ENCODE data around the gene MIPOL1. TPM values are rescaled to one million over a fixed set of nuclear protein-coding genes. Genes with fewer than 3 reads are reported as not detected.
"Not testable (repeated sequence)": the region's sequence is repeated elsewhere in the genome, so short reads cannot be mapped to it uniquely, and the experiment has no call there.

The MIPOL1 gene
- total RNA-seq, 2 experiments from 2014 or later: not detected

DNA sequence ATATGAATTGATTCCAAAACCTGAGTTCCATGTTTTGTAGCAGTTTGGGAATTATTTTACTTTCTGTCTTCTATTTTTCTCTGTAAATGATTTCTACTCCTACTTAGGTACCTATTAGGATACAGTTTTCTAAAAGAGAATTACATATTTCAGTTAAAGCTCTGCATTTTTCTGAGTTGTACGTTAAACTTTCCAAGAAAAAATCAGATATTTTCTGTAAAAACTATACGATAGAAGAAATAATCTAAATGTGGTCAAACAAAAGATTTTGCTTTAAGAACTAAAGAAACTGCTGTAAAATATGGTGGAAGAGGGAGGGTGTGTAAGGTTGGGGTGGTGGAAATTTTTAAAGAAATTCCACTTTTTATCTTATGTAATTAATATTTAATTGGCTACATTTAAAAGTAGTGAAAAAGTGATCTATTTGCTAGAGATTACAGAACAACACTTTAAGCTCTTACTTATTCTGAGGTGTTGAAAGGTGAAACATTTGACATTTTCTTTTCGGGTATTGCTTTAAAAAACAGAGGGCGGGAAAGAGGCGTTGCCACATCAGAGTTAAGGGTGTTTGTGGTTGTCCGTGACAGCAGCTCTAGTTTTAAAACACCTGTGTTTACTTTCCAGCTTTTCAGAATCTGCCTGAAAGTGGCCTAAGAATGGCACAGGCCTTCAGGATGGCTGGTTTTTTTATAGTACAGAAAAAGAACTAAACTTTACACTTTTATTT is 187.3 kb downstream of the MIPOL1 start:
- no TSS peak for BruUV-seq (replicated peaks)
- no peaks in the 10 kb centered on the region for H4K20me1 ChIP-seq (ENCODE audit: insufficient read depth, low read length)

DNA sequence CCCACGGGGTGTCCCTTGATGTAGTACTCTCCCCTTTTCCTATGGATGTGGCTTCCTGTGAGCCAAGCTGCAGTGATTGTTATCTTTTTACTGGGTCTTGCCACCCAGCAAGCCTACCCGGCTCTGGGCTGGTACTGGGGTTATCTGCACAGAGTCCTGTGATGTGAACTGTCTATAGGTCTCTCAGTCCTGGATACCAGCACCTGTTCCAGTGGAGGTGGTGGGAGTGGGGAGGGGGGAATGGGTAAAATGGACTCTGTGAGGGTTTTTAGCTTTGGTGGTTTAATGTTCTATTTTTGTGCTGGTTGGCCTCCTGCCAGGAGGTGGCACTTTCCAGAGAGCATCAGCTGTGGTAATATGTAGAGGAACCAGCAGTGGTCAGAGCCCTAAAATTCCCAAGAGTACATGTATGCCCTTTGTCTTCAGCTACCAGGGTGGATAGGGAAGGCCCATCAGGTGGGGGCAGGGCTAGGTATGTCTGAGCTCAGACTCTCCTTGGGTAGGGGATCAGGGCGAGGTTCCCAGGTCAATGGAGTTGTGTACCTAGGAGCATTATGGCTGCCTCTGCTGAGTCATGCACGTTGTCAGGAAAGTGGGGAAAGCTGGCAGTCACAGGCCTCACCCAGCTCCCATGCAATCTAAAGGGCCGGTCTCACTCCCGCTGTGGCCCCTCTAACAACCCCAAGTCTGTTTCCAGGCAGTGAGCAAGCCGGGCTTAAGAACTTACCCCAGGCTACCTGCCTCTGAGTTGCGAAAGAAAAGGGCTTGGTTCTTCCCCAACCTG is 199.6 kb downstream of the MIPOL1 start:
- H3K36me3 ChIP-seq (ENCODE audit: insufficient read depth, low read length); intact Hi-C loops (cut with micrococcal nuclease; ENCODE audit: unreplicated experiment); H3K9me3 ChIP-seq (ENCODE audit: low read length); H3K4me3 ChIP-seq (ENCODE audit: low read depth, low read length, poor library complexity, severe bottlenecking); H3K9me2 ChIP-seq (ENCODE audit: insufficient read depth, low read length); H3K4me2 ChIP-seq (ENCODE audit: low read length); H4K20me1 ChIP-seq (ENCODE audit: insufficient read depth, low read length); BruUV-seq (replicated peaks); H3K27ac ChIP-seq (ENCODE audit: low read depth, low read length, poor library complexity, severe bottlenecking); H2AFZ ChIP-seq (ENCODE audit: low read length); H3K4me1 ChIP-seq (ENCODE audit: insufficient read depth, low read length, poor library complexity, severe bottlenecking); POLR2A ChIA-PET; H3K79me2 ChIP-seq (ENCODE audit: insufficient read depth, low read depth, low read length); CTCF ChIA-PET (ENCODE audit: unreplicated experiment); DNase-seq (ENCODE audit: low spot score): not testable (repeated sequence)

More for the DNA sequence above, 187.3 kb downstream of the MIPOL1 start:
- ChIA-PET POLR2A (interaction anchor here (0.6 to 1.2 kb wide), 2 partner anchors 14 to 114 kb away, joined by 3 to 4 read pairs; no protein-coding TSS in a partner anchor), CTCF (ENCODE audit: unreplicated experiment) (no interaction called here)
- Histone ChIP-seq H3K4me3 (ENCODE audit: low read depth, low read length, poor library complexity, severe bottlenecking) (no peak overlapping the region), H3K4me2 (ENCODE audit: low read length) (no peak overlapping the region), H3K9me3 (ENCODE audit: low read length) (no peaks in the 10 kb centered on the region), H2AFZ (ENCODE audit: low read length) (no peak overlapping the region), H3K9me2 (ENCODE audit: insufficient read depth, low read length) (no peaks in the 10 kb centered on the region), H3K36me3 (ENCODE audit: insufficient read depth, low read length) (no peaks in the 10 kb centered on the region), H3K4me1 (ENCODE audit: insufficient read depth, low read length, poor library complexity, severe bottlenecking) (no peaks in the 10 kb centered on the region), H3K79me2 (ENCODE audit: insufficient read depth, low read depth, low read length) (no peaks in the 10 kb centered on the region), H3K27ac (ENCODE audit: low read depth, low read length, poor library complexity, severe bottlenecking) (no peak overlapping the region)
- intact Hi-C loops (cut with micrococcal nuclease; ENCODE audit: unreplicated experiment): no loop called here
- DNase-seq (ENCODE audit: low spot score): no peak
- TF ChIP-seq, protein P1, sequence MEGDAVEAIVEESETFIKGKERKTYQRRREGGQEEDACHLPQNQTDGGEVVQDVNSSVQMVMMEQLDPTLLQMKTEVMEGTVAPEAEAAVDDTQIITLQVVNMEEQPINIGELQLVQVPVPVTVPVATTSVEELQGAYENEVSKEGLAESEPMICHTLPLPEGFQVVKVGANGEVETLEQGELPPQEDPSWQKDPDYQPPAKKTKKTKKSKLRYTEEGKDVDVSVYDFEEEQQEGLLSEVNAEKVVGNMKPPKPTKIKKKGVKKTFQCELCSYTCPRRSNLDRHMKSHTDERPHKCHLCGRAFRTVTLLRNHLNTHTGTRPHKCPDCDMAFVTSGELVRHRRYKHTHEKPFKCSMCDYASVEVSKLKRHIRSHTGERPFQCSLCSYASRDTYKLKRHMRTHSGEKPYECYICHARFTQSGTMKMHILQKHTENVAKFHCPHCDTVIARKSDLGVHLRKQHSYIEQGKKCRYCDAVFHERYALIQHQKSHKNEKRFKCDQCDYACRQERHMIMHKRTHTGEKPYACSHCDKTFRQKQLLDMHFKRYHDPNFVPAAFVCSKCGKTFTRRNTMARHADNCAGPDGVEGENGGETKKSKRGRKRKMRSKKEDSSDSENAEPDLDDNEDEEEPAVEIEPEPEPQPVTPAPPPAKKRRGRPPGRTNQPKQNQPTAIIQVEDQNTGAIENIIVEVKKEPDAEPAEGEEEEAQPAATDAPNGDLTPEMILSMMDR (conservative IDR thresholded peaks at IDR 0.05; ENCODE audit: low read length): no peak
- no peak for TF ChIP-seq EZH2phosphoT487 (IDR thresholded peaks at IDR 0.05; ENCODE audit: borderline replicate concordance, low read depth, low read length)

- intact Hi-C loops (cut with micrococcal nuclease; ENCODE audit: unreplicated experiment): no loop called here
- H3K9me2 ChIP-seq (ENCODE audit: insufficient read depth, low read length): no peaks in the 10 kb centered on the region
- no peak overlapping the region for H3K4me2 ChIP-seq (ENCODE audit: low read length)
- TF ChIP-seq EZH2phosphoT487 (IDR thresholded peaks at IDR 0.05; ENCODE audit: borderline replicate concordance, low read depth, low read length): no peak
- TF ChIP-seq, protein P1 (conservative IDR thresholded peaks at IDR 0.05; ENCODE audit: low read length): no peak
- H3K79me2 ChIP-seq (ENCODE audit: insufficient read depth, low read depth, low read length): no peaks in the 10 kb centered on the region
- BruUV-seq (replicated peaks): no TSS peak
- ChIA-PET POLR2A (no interaction called here), CTCF (ENCODE audit: unreplicated experiment) (no interaction called here)
- no peak for DNase-seq (ENCODE audit: low spot score)
- H3K36me3 ChIP-seq (ENCODE audit: insufficient read depth, low read length): no peaks in the 10 kb centered on the region
- no peak overlapping the region for H3K4me3 ChIP-seq (ENCODE audit: low read depth, low read length, poor library complexity, severe bottlenecking)
- no peaks in the 10 kb centered on the region for H4K20me1 ChIP-seq (ENCODE audit: insufficient read depth, low read length)
- no peak overlapping the region for H3K27ac ChIP-seq (ENCODE audit: low read depth, low read length, poor library complexity, severe bottlenecking)
- H2AFZ ChIP-seq (ENCODE audit: low read length): no peak overlapping the region
- no peaks in the 10 kb centered on the region for H3K4me1 ChIP-seq (ENCODE audit: insufficient read depth, low read length, poor library complexity, severe bottlenecking)
- H3K9me3 ChIP-seq (ENCODE audit: low read length): no peaks in the 10 kb centered on the region
Measured at GRCh38 chr14:37397941-37398215, 200.1 kb downstream of the MIPOL1 start.
